Erythroblast (primary cell): ENCODE results near the gene CHSY1.

ENCODE experiments used
- GATA1 ChIP-seq: IDR thresholded peaks from 2 replicates; pipeline ENCODE4 v1.6.1; 2011; ENCODE audit warnings: low read depth, mild to moderate bottlenecking, control low read depth, low read length, moderate library complexity
- POLR2A ChIP-seq: IDR thresholded peaks from 2 replicates; pipeline ENCODE4 v1.6.1; 2011; ENCODE audit warnings: mild to moderate bottlenecking, low read length

- TF ChIP-seq POLR2A (no peak), GATA1 (no peak)
These were observed 68.5 kb downstream of the CHSY1 start for GRCh38 chr15:101183226-101183930.
